Sigmoid colon (tissue), 4 donors: ENCODE results near the gene SEC23A.

ENCODE experiments used
- CTCF ChIP-seq, 4 experiments: fragments of 450-650 bp in 3 of 4; fragments of 200-600 bp in 1 of 4; IDR thresholded peaks; one replicate each; pipeline ENCODE4 v1.5.1; 2016 to 2019; ENCODE audit warnings: antibody characterized with exemption in 4 of 4, mild to moderate bottlenecking in 3 of 4, moderate library complexity in 2 of 4
- EP300 ChIP-seq, 4 donors: sonication (generic); formaldehyde crosslinking; IDR thresholded peaks; one replicate each; pipeline ENCODE4 v1.6.1; 2017; ENCODE audit warnings: antibody characterized with exemption in 4 of 4
- POLR2A ChIP-seq, 2 donors: fragments of 450-650 bp; IDR thresholded peaks; one replicate each; pipeline ENCODE4 v1.6.1; 2016; ENCODE audit warnings: antibody characterized with exemption in 2 of 2, mild to moderate bottlenecking in 2 of 2, moderate library complexity in 2 of 2
- POLR2AphosphoS5 ChIP-seq, 4 donors: sonication (generic); formaldehyde crosslinking; IDR thresholded peaks; one replicate each; pipeline ENCODE4 v1.6.1; 2017; ENCODE audit warnings: antibody characterized with exemption in 4 of 4

- no peak for TF ChIP-seq CTCF (IDR thresholded peaks at IDR 0.05)
- no peak for TF ChIP-seq POLR2AphosphoS5 (IDR thresholded peaks at IDR 0.05)
- TF ChIP-seq POLR2A (IDR thresholded peaks at IDR 0.05), result no peak
- no peak for TF ChIP-seq EP300 (IDR thresholded peaks at IDR 0.05)
Observed at GRCh38 chr14:39108791-39109190, 5.8 kb upstream of the SEC23A start.
